Colonic mucosa (tissue), 4 donors: ENCODE results near the gene DAZAP1. TPM values are rescaled to one million over a fixed set of nuclear protein-coding genes. Genes with fewer than 3 reads are reported as not detected.

Experiments
- DNase-seq: peaks from one replicate; pipeline ENCODE4 v3.0.0-alpha.2; 2020
- H3K27ac ChIP-seq: fragments of 200-600 bp; one replicate; pipeline ENCODE4 v1.8.0; 2021
- H3K27me3 ChIP-seq: fragments of 200-600 bp; one replicate; pipeline ENCODE4 v1.8.0; 2021
- H3K36me3 ChIP-seq: fragments of 200-600 bp; one replicate; pipeline ENCODE4 v1.8.0; 2021
- H3K4me1 ChIP-seq: fragments of 200-600 bp; one replicate; pipeline ENCODE4 v1.8.0; 2021; ENCODE audit warnings: mild to moderate bottlenecking
- H3K4me3 ChIP-seq: fragments of 200-600 bp; one replicate; pipeline ENCODE4 v1.8.0; 2021
- H3K9ac ChIP-seq, 2 donors: one replicate each; pipeline ENCODE4 v1.7.0; 2013; ENCODE audit warnings: control low read depth in 2 of 2, low read depth in 2 of 2, low read length in 2 of 2
- H3K9me3 ChIP-seq: fragments of 200-600 bp; one replicate; pipeline ENCODE4 v1.8.0; 2021
- intact Hi-C: fragments of 100-400 bp; cut with DNase I; formaldehyde crosslinking; loops from one replicate; pipeline ENCODE4 v1.14.1; 2022
- total RNA-seq, 2 donors: library from RNA; stranded (reverse); fragmentation: NEBNext Ultra II Directional in 1 of 2; extraction: Animal tissue kit (Norgen Biotek cat#: 25700) in 1 of 2; gene quantifications; one replicate each; pipeline ENCODE4 v1.2.1, GENCODE V29; 2021
- TF ChIP-seq, protein P1 (sequence below): fragments of 200-600 bp; IDR thresholded peaks from one replicate; pipeline ENCODE4 v1.8.0; 2022; ENCODE audit warnings: antibody characterized with exemption, mild to moderate bottlenecking
- donor health status: healthy.
- donor health status: DM: no; HTN: no; CAD: no.
- donor health status: DM: no; HTN: no; CAD: no.

DAZAP1 gene
- total RNA-seq, 2 donors from 2014 or later: 92.9 to 210 TPM

DNA sequence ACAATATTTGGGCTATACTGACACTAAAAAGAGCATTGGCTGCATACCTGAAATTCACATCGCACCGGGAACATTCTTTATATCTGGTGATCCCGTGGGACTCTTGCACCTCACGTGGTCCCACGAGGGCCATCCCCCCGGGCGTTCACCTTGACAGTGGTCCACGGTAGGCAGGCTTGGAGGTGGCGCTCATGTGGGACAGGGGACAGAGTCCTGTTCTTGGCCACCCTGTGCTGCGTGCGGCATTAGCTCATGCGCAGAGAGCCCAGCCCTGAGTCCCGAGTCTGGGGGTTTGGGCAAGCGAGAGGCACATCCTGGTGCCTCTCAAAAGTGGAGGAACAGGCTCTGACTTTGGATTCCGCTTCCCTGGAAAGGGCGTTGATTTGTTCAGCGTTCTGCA, 13.5 kb upstream of the DAZAP1 start:
- no peaks in the 10 kb centered on the region for H3K27me3 ChIP-seq
- H3K4me3 ChIP-seq: no peak overlapping the region
- no peak overlapping the region for H3K9ac ChIP-seq
- DNase-seq: no peak
- TF ChIP-seq, protein P1, sequence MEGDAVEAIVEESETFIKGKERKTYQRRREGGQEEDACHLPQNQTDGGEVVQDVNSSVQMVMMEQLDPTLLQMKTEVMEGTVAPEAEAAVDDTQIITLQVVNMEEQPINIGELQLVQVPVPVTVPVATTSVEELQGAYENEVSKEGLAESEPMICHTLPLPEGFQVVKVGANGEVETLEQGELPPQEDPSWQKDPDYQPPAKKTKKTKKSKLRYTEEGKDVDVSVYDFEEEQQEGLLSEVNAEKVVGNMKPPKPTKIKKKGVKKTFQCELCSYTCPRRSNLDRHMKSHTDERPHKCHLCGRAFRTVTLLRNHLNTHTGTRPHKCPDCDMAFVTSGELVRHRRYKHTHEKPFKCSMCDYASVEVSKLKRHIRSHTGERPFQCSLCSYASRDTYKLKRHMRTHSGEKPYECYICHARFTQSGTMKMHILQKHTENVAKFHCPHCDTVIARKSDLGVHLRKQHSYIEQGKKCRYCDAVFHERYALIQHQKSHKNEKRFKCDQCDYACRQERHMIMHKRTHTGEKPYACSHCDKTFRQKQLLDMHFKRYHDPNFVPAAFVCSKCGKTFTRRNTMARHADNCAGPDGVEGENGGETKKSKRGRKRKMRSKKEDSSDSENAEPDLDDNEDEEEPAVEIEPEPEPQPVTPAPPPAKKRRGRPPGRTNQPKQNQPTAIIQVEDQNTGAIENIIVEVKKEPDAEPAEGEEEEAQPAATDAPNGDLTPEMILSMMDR: no peak
- H3K9me3 ChIP-seq: no peaks in the 10 kb centered on the region
- peaks cover 8% of the 10 kb centered on the region for H3K36me3 ChIP-seq
- no peak overlapping the region for H3K27ac ChIP-seq
- peaks cover 3% of the 10 kb centered on the region for H3K4me1 ChIP-seq
- intact Hi-C loops: no loop called here

DNA sequence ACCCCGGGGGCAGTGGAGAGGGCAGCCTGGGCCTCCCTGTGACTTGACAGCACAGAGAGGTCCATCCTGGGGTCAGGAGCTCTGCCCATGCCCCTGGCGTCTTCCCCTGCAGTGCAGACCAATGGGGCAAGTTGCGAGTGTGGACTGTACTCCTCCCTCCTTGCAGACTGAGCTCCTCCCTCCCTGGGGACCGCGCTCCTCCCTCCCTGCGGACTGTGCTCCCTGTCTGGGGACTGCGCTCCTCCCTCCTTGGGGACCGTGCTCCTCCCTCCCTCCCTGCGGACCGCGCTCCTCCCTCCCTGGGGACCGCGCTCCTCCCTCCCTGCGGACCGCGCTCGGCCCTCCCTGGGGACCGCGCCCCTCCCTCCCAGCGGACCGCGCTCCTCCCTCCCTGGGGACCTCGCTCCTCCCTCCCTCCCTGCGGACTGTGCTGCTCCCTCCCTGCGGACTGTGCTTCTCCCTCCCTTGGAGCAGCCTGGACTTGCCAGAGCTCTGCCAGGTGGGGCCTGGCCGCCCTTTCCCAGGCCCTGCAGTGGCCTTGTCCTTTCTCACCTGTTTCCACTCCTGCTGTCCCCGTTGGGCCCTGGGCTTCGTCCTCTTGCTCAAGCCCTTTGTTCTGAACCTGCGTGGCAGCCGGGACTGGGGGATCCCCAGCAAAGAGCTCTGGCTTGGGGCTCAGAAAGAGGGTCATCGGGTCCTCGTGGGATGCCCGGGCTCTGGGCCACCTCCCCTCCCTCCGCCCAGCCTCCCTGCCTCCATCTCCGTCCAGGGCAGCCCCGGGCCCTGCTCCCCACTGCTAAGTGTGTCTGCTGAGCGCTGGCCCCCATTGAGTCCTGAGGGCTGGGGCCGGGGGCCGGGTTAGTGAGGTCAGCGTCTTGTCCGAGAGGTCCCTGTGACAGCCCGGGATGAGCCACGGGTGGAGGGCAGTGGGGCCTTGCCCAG, 12.9 kb upstream of the DAZAP1 start:
- no peak overlapping the region for H3K9ac ChIP-seq
- no peak overlapping the region for H3K4me3 ChIP-seq
- DNase-seq: no peak
- H3K4me1 ChIP-seq: peaks cover 3% of the 10 kb centered on the region
- H3K27me3 ChIP-seq: no peaks in the 10 kb centered on the region
- intact Hi-C loops: no loop called here
- no peaks in the 10 kb centered on the region for H3K9me3 ChIP-seq
- peaks cover 2% of the 10 kb centered on the region for H3K36me3 ChIP-seq
- H3K27ac ChIP-seq: no peak overlapping the region
- TF ChIP-seq, protein P1: no peak

DNA sequence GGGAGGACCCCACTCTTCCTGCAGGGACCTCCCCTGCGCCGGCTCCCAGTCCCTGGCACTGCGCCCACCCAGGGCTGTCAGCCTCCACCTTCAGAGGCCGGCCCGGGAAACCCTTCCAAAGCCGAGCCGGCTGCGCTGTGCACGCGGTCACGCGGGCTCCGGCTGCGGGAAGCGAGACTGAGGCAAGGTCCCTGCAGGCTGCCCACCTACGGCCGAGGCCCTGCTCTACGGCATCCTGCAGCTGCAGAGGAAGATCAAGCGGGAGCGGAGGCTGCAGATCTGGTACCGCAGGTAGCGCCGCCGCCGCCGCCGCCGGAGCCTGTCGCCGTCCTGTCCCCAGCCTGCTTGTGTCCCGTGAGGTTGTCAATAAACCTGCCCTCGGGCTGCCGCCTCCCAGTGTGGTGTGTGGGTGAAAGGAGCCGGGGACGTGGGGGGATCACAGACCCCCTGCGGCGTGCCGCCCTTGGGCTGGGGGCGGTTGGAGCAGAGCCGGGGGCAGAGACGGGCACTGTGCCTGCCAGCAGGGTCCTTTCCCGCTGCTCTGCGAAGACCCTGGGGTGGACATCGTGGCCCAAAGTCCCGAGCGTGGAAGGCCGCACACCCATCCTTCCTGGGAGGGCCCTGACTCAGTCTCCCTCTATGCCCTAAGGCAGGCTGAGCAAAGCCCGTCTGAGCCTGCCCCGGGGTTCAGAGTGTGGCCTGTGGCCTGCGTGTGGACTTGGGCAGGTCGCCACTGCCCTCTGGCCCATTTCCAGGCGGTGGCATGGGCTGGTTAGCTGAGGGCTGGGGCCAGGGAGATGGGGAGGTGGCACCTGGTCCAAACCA, 12.0 kb upstream of the DAZAP1 start:
- intact Hi-C loops: no loop called here
- peaks cover 6% of the 10 kb centered on the region for H3K4me1 ChIP-seq

DNA sequence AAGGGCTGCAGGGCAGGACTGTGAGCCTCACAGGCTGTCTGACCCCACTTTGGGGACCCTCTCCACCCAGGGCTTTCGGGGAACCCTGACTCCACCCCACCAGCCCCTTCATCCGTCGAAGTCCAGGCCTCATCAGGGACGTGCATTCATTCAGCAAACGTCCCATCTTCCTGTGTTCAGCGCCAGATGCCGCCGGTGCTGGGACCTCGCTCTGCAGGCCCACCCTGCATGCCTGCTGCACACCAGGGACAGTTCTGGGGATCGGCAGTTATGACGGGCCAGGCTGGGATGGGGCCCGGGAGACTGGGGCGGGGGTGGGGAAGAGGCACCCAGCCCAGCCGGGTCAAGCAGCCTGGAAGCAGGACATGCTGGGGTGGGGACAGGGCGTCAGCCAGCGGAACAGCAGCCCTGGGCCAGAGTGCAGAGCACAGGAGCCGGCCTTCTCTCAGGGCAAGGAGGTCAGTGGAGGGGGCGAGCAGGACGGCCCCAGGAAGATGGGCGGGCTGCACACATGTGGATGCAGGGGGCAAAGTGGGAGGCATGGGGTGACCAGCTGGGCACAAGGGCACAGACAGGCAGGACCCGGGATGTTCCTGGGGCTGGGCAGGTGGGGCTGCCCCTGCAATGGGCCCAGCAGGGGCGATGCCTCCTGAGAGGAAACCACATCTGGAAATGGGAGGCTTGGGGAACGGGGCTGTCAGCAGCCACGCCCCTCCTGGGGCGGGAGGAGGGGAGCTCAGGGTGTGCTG, 11.2 kb upstream of the DAZAP1 start:
- DNase-seq: no peak
- Histone ChIP-seq H3K27me3 (peaks cover 5% of the 10 kb centered on the region), H3K27ac (no peak overlapping the region), H3K9ac (no peak overlapping the region), H3K9me3 (no peaks in the 10 kb centered on the region), H3K4me1 (peaks cover 8% of the 10 kb centered on the region), H3K36me3 (no peaks in the 10 kb centered on the region), H3K4me3 (no peak overlapping the region)
- TF ChIP-seq, protein P1: no peak
- intact Hi-C loops: no loop called here

More for the DNA sequence above, 12.0 kb upstream of the DAZAP1 start:
- H3K27ac ChIP-seq: no peak overlapping the region
- H3K36me3 ChIP-seq: no peaks in the 10 kb centered on the region
- TF ChIP-seq, protein P1: no peak
- no peaks in the 10 kb centered on the region for H3K27me3 ChIP-seq
- H3K9ac ChIP-seq: no peak overlapping the region
- no peak for DNase-seq
- no peaks in the 10 kb centered on the region for H3K9me3 ChIP-seq
- no peak overlapping the region for H3K4me3 ChIP-seq
